ENCODE results near the gene PLPPR3. TPM values are rescaled to one million over a fixed set of nuclear protein-coding genes. Genes with fewer than 3 reads are reported as not detected.

Gene PLPPR3
- total RNA-seq (0.35 TPM), polyA plus RNA-seq (ENCODE audit: insufficient read depth in 1 of 8, insufficient read length in 8 of 8, low replicate concordance in 1 of 8) (under 1 TPM; 0.13 to 0.90 (median 0.54) TPM)
- long read RNA-seq, donor 1, result 0 reads
- long read RNA-seq, donor 2, result 0 reads
- long read RNA-seq, donor 3, result 0 reads
- long read RNA-seq, donor 4, result 0 reads
- long read RNA-seq, donor 5, result 0 reads
- long read RNA-seq, donor 6, result 0 reads
- long read RNA-seq, donor 7, partial matches to known transcripts, result 0 of 1 reads
- long read RNA-seq, donor 7, other reads (novel, unspliced or antisense), result 0 of 1 reads
- long read RNA-seq, donor 8, partial matches to known transcripts, result 0 of 1 reads
- long read RNA-seq, donor 8, other reads (novel, unspliced or antisense), result 0 of 1 reads
- long read RNA-seq, donor 9, partial matches to known transcripts, result 0 of 1 reads
- long read RNA-seq, donor 9, other reads (novel, unspliced or antisense), result 0 of 1 reads
- long read RNA-seq, donor 10, result 0 reads
- long read RNA-seq, donor 11, partial matches to known transcripts, result 0 of 2 reads
- long read RNA-seq, donor 11, other reads (novel, unspliced or antisense), result 0 of 2 reads

- peak; percentile 11 for DNase-seq
- peaks cover 37% of the 10 kb centered on the region for H3K27me3 ChIP-seq (ENCODE audit: control insufficient read depth, insufficient read depth, low read length)
- WGBS (ENCODE audit: insufficient coverage), result 0% methylated on average over 20 of the region's 86 CpGs
- H3K4me3 ChIP-seq (ENCODE audit: low read length), result no peak within 1 kb of the TSS
- H3K4me1 ChIP-seq (ENCODE audit: control insufficient read depth, insufficient read depth, low read length), result no peaks in the 10 kb centered on the region
- H3K36me3 ChIP-seq (ENCODE audit: control insufficient read depth, insufficient read depth, low read length), result no peaks in the 10 kb centered on the region
- no peaks in the 10 kb centered on the region for H3K9me3 ChIP-seq (replicated peaks; ENCODE audit: control insufficient read depth, low read depth, low read length)
- no peak within 1 kb of the TSS for H3K27ac ChIP-seq (ENCODE audit: low read length)
These were observed at the start of gene PLPPR3 for GRCh38 chr19:821825-822503. Gene PLPPR3, minus strand, starts transcription at chr19:821955. Its CDS starts 396 bp downstream, at chr19:821559.

- Histone ChIP-seq H3K27me3 (ENCODE audit: control insufficient read depth, insufficient read depth, low read length) (no peaks in the 10 kb centered on the region), H3K4me1 (ENCODE audit: control insufficient read depth, insufficient read depth, low read length) (peaks cover 24% of the 10 kb centered on the region), H3K36me3 (ENCODE audit: control insufficient read depth, insufficient read depth, low read length) (peaks cover 73% of the 10 kb centered on the region), H3K9me3 (replicated peaks; ENCODE audit: control insufficient read depth, low read depth, low read length) (no peaks in the 10 kb centered on the region), H3K4me3 (ENCODE audit: low read length) (no peak overlapping the region), H3K27ac (ENCODE audit: low read length) (no peak overlapping the region)
- 64% methylated on average over 28 of the region's 28 CpGs for WGBS (ENCODE audit: insufficient coverage)
- peak; percentile 81 for DNase-seq
These were observed 49.2 kb upstream of the PLPPR3 start for GRCh38 chr19:870963-871401.

GRCh38 chr19:870314-870713 is 48.6 kb upstream of the PLPPR3 start:
- Histone ChIP-seq H3K4me1 (ENCODE audit: control insufficient read depth, insufficient read depth, low read length) (peaks cover 21% of the 10 kb centered on the region), H3K36me3 (ENCODE audit: control insufficient read depth, insufficient read depth, low read length) (peaks cover 67% of the 10 kb centered on the region), H3K4me3 (ENCODE audit: low read length) (no peak overlapping the region), H3K27ac (ENCODE audit: low read length) (no peak overlapping the region), H3K9me3 (replicated peaks; ENCODE audit: control insufficient read depth, low read depth, low read length) (no peaks in the 10 kb centered on the region), H3K27me3 (ENCODE audit: control insufficient read depth, insufficient read depth, low read length) (no peaks in the 10 kb centered on the region)
- DNase-seq, result no peak
- 84% methylated on average over 5 of the region's 8 CpGs for WGBS (ENCODE audit: insufficient coverage)

- Histone ChIP-seq H3K27me3 (ENCODE audit: control insufficient read depth, insufficient read depth, low read length) (no peaks in the 10 kb centered on the region), H3K4me1 (ENCODE audit: control insufficient read depth, insufficient read depth, low read length) (peaks cover 20% of the 10 kb centered on the region), H3K36me3 (ENCODE audit: control insufficient read depth, insufficient read depth, low read length) (peaks cover 60% of the 10 kb centered on the region), H3K9me3 (replicated peaks; ENCODE audit: control insufficient read depth, low read depth, low read length) (no peaks in the 10 kb centered on the region), H3K4me3 (ENCODE audit: low read length) (no peak overlapping the region), H3K27ac (ENCODE audit: low read length) (peak overlapping the region; percentile 71)
- 50% methylated on average over 24 of the region's 29 CpGs for WGBS (ENCODE audit: insufficient coverage)
- peak; percentile 93 for DNase-seq
These were observed 47.8 kb upstream of the PLPPR3 start for GRCh38 chr19:869245-870177.

- peaks cover 53% of the 10 kb centered on the region for H3K36me3 ChIP-seq (ENCODE audit: control insufficient read depth, insufficient read depth, low read length)
- WGBS (ENCODE audit: insufficient coverage), result 89% methylated on average over 34 of the region's 34 CpGs
- H3K9me3 ChIP-seq (replicated peaks; ENCODE audit: control insufficient read depth, low read depth, low read length), result no peaks in the 10 kb centered on the region
- no peak overlapping the region for H3K4me3 ChIP-seq (ENCODE audit: low read length)
- peaks cover 20% of the 10 kb centered on the region for H3K4me1 ChIP-seq (ENCODE audit: control insufficient read depth, insufficient read depth, low read length)
- DNase-seq, result no peak
- peaks cover 1% of the 10 kb centered on the region for H3K27me3 ChIP-seq (ENCODE audit: control insufficient read depth, insufficient read depth, low read length)
- peak overlapping the region; percentile 16 for H3K27ac ChIP-seq (ENCODE audit: low read length)
These were observed 46.9 kb upstream of the PLPPR3 start for GRCh38 chr19:868458-869244.

- 92% methylated on average over 39 of the region's 39 CpGs for whole genome bisulfite sequencing (ENCODE audit: insufficient coverage)
- Histone ChIP-seq H3K36me3 (ENCODE audit: control insufficient read depth, insufficient read depth, low read length) (peaks cover 49% of the 10 kb centered on the region), H3K27ac (ENCODE audit: low read length) (no peak overlapping the region)
These were observed 46.2 kb upstream of the PLPPR3 start for GRCh38 chr19:867855-868457.

GRCh38 chr19:867301-867793 is 45.6 kb upstream of the PLPPR3 start:
- 48% methylated on average over 6 of the region's 16 CpGs for WGBS (ENCODE audit: insufficient coverage)
- no peak overlapping the region for H3K4me3 ChIP-seq (ENCODE audit: low read length)
- H3K27ac ChIP-seq (ENCODE audit: low read length), result no peak overlapping the region
- peaks cover 14% of the 10 kb centered on the region for H3K27me3 ChIP-seq (ENCODE audit: control insufficient read depth, insufficient read depth, low read length)
- H3K4me1 ChIP-seq (ENCODE audit: control insufficient read depth, insufficient read depth, low read length), result peaks cover 24% of the 10 kb centered on the region
- peaks cover 48% of the 10 kb centered on the region for H3K36me3 ChIP-seq (ENCODE audit: control insufficient read depth, insufficient read depth, low read length)
- peak; percentile 67 for DNase-seq
- no peaks in the 10 kb centered on the region for H3K9me3 ChIP-seq (replicated peaks; ENCODE audit: control insufficient read depth, low read depth, low read length)

More at GRCh38 chr19:867855-868457, 46.2 kb upstream of the PLPPR3 start:
- Histone ChIP-seq H3K9me3 (replicated peaks; ENCODE audit: control insufficient read depth, low read depth, low read length) (no peaks in the 10 kb centered on the region), H3K4me3 (ENCODE audit: low read length) (no peak overlapping the region), H3K4me1 (ENCODE audit: control insufficient read depth, insufficient read depth, low read length) (peaks cover 20% of the 10 kb centered on the region), H3K27me3 (ENCODE audit: control insufficient read depth, insufficient read depth, low read length) (peaks cover 8% of the 10 kb centered on the region)
- DNase-seq, result no peak

GRCh38 chr19:866769-867300 is 45.1 kb upstream of the PLPPR3 start:
- WGBS (ENCODE audit: insufficient coverage), result 65% methylated on average over 29 of the region's 38 CpGs
- DNase-seq, result no peak
- H3K27me3 ChIP-seq (ENCODE audit: control insufficient read depth, insufficient read depth, low read length), result peaks cover 18% of the 10 kb centered on the region
- H3K4me3 ChIP-seq (ENCODE audit: low read length), result no peak overlapping the region
- H3K36me3 ChIP-seq (ENCODE audit: control insufficient read depth, insufficient read depth, low read length), result peaks cover 43% of the 10 kb centered on the region
- H3K9me3 ChIP-seq (replicated peaks; ENCODE audit: control insufficient read depth, low read depth, low read length), result no peaks in the 10 kb centered on the region
- peaks cover 24% of the 10 kb centered on the region for H3K4me1 ChIP-seq (ENCODE audit: control insufficient read depth, insufficient read depth, low read length)
- H3K27ac ChIP-seq (ENCODE audit: low read length), result no peak overlapping the region
